Fibroblast of lung (primary cell): ENCODE measurements around the gene AMBN. TPM values are rescaled to one million over a fixed set of nuclear protein-coding genes. Genes with fewer than 3 reads are reported as not detected.
A peak's percentile ranks its signal among the peaks of the same experiment; 100 is the strongest.

Experiments
- DNase-seq, 2 donors: peaks; one replicate each; pipeline versions ENCODE4 v3.0.0 to v3.0.0-alpha.2; 2010; ENCODE audit warnings: low read depth in 2 of 2
- H2AFZ ChIP-seq: 2 replicates; pipeline ENCODE4 v1.5.1; 2012; ENCODE audit warnings: low read length, control low read depth, inconsistent platforms
- H3K27ac ChIP-seq: 2 replicates; pipeline ENCODE4 v1.5.1; 2011; ENCODE audit warnings: low read length, control low read depth; ENCODE audit not compliant: insufficient read depth
- H3K27me3 ChIP-seq: 2 replicates; pipeline ENCODE4 v1.5.1; 2011; ENCODE audit warnings: mild to moderate bottlenecking, low read length; ENCODE audit not compliant: control insufficient read depth, insufficient read depth
- H3K36me3 ChIP-seq: 2 replicates; pipeline ENCODE4 v1.5.1; 2011; ENCODE audit warnings: low read length; ENCODE audit not compliant: control insufficient read depth, insufficient read depth
- H3K4me1 ChIP-seq: 2 replicates; pipeline ENCODE4 v1.5.1; 2011; ENCODE audit warnings: low read length; ENCODE audit not compliant: control insufficient read depth, insufficient read depth; ENCODE audit errors: extremely low read depth
- H3K4me2 ChIP-seq: 2 replicates; pipeline ENCODE4 v1.5.1; 2011; ENCODE audit warnings: low read length, control low read depth; ENCODE audit not compliant: insufficient read depth; ENCODE audit errors: extremely low read depth
- H3K4me3 ChIP-seq, 4 experiments: fragments of 200-600 bp in 1 of 4; sonication (generic) in 1 of 4; replicated peaks in 1 of 4; 2 replicates each; pipeline ENCODE4 v1.5.1; 2011 to 2016; ENCODE audit warnings: low read length in 4 of 4, low read depth in 3 of 4, mild to moderate bottlenecking in 3 of 4, control low read depth in 2 of 4, inconsistent platforms in 1 of 4, mixed read lengths in 1 of 4; ENCODE audit not compliant: insufficient read depth in 1 of 4; ENCODE audit errors: control extremely low read depth in 1 of 4
- H3K79me2 ChIP-seq: 2 replicates; pipeline ENCODE4 v1.5.1; 2012; ENCODE audit warnings: mild to moderate bottlenecking, low read length, inconsistent platforms; ENCODE audit not compliant: control insufficient read depth, insufficient read depth
- H3K9ac ChIP-seq: 2 replicates; pipeline ENCODE4 v1.5.1; 2011; ENCODE audit warnings: mild to moderate bottlenecking, low read length, control low read depth; ENCODE audit not compliant: insufficient read depth
- H3K9me3 ChIP-seq: 2 replicates; pipeline ENCODE4 v1.5.1; 2012; ENCODE audit warnings: low read depth, low read length; ENCODE audit not compliant: control insufficient read depth, insufficient read depth
- H4K20me1 ChIP-seq: 2 replicates; pipeline ENCODE4 v1.5.1; 2011; ENCODE audit warnings: low read length; ENCODE audit not compliant: control insufficient read depth, insufficient read depth; ENCODE audit errors: extremely low read depth
- CTCF ChIP-seq, 2 donors: IDR thresholded peaks in 1 of 2; conservative IDR thresholded peaks in 1 of 2; 1 replicate in 1 of 2; 2 replicates in 1 of 2; pipeline ENCODE4 v1.5.1; 2011 to 2012; ENCODE audit warnings: low read length in 2 of 2, control low read depth in 1 of 2, inconsistent platforms in 1 of 2, low read depth in 1 of 2, mild to moderate bottlenecking in 1 of 2
- EZH2 ChIP-seq: IDR thresholded peaks from 2 replicates; pipeline ENCODE4 v1.5.1; 2012; ENCODE audit warnings: low read length, control low read depth, mild to moderate bottlenecking; ENCODE audit errors: missing control alignments
- polyA plus RNA-seq, 2 donors: library from polyadenylated mRNA; depleted of rRNA in 1 of 2; stranded (reverse) in 1 of 2; unstranded in 1 of 2; fragments of >200 nt; gene quantifications; 2 replicates each; pipeline ENCODE4 v1.2.1, GENCODE V29; 2011 to 2012; ENCODE audit warnings: missing spikeins in 1 of 2
- total RNA-seq: library from RNA; depleted of rRNA; stranded (reverse); fragments of >200 nt; gene quantifications from 2 replicates; pipeline ENCODE4 v1.2.1, GENCODE V29; 2014

The AMBN gene
- total and polyA plus RNA-seq, 2 donors (not counting 1 experiment from before 2014, with no cell fraction given): not detected

GRCh38 chr4:70559211-70559830 lies 32.7 kb upstream of the AMBN start:
- TF ChIP-seq EZH2 (no peak), CTCF (conservative IDR thresholded peaks at IDR 0.05 in 1 of 2, IDR thresholded peaks at IDR 0.05 in 1 of 2; ENCODE audit: low read depth in 1 of 2, low read length in 2 of 2) (peak; percentile 82 to 88)
- H3K4me1 ChIP-seq: no peaks in the 10 kb centered on the region
- peak; percentile 31 to 62 for DNase-seq

GRCh38 chr4:70559924-70560323 lies 32.1 kb upstream of the AMBN start:
- no peak overlapping the region for H3K4me2 ChIP-seq
- no peaks in the 10 kb centered on the region for H3K9me3 ChIP-seq
- H2AFZ ChIP-seq: no peak overlapping the region
- H3K79me2 ChIP-seq: no peaks in the 10 kb centered on the region
- no peaks in the 10 kb centered on the region for H3K36me3 ChIP-seq
- no peak overlapping the region for H3K9ac ChIP-seq
- peak in 1 of 2 donors; percentile 9 for DNase-seq
- H4K20me1 ChIP-seq: no peaks in the 10 kb centered on the region
- H3K4me1 ChIP-seq: no peaks in the 10 kb centered on the region
- TF ChIP-seq EZH2 (no peak), CTCF (conservative IDR thresholded peaks at IDR 0.05 in 1 of 2, IDR thresholded peaks at IDR 0.05 in 1 of 2; ENCODE audit: low read depth in 1 of 2, low read length in 2 of 2) (no peak)
- no peak overlapping the region for H3K27ac ChIP-seq
- H3K27me3 ChIP-seq: no peaks in the 10 kb centered on the region
- no peak overlapping the region for H3K4me3 ChIP-seq

More at GRCh38 chr4:70559211-70559830, 32.7 kb upstream of the AMBN start:
- Histone ChIP-seq H3K9ac (no peak overlapping the region), H3K9me3 (no peaks in the 10 kb centered on the region), H3K4me2 (peak overlapping the region; percentile 61), H2AFZ (peak overlapping the region; percentile 59), H3K79me2 (no peaks in the 10 kb centered on the region), H3K27me3 (no peaks in the 10 kb centered on the region), H4K20me1 (no peaks in the 10 kb centered on the region), H3K36me3 (no peaks in the 10 kb centered on the region), H3K27ac (no peak overlapping the region), H3K4me3 (no peak overlapping the region)

GRCh38 chr4:70564033-70564432 lies 28.0 kb upstream of the AMBN start:
- no peak for DNase-seq
- Histone ChIP-seq H3K36me3 (no peaks in the 10 kb centered on the region), H3K4me2 (no peak overlapping the region), H3K79me2 (no peaks in the 10 kb centered on the region), H3K9ac (no peak overlapping the region), H3K27ac (no peak overlapping the region), H3K27me3 (no peaks in the 10 kb centered on the region), H3K9me3 (no peaks in the 10 kb centered on the region), H4K20me1 (no peaks in the 10 kb centered on the region), H3K4me3 (no peak overlapping the region), H2AFZ (no peak overlapping the region), H3K4me1 (no peaks in the 10 kb centered on the region)
- TF ChIP-seq EZH2 (no peak), CTCF (conservative IDR thresholded peaks at IDR 0.05 in 1 of 2, IDR thresholded peaks at IDR 0.05 in 1 of 2; ENCODE audit: low read depth in 1 of 2, low read length in 2 of 2) (no peak)
